Psoas muscle (tissue), 8 donors: ENCODE measurements around the gene KLHL29. TPM values are rescaled to one million over a fixed set of nuclear protein-coding genes. Genes with fewer than 3 reads are reported as not detected.

ENCODE experiments used
- ATAC-seq, 4 donors: fragments of 200-7000 bp; cut with Tn5 transposase; one replicate each; pipeline ENCODE4 v1.9.1; 2020; ENCODE audit warnings: moderate library complexity in 3 of 4, mild to moderate bottlenecking in 2 of 4
- DNase-seq, 2 donors: peaks; one replicate each; pipeline ENCODE4 v3.0.0-alpha.2; 2020
- H3K27ac ChIP-seq: fragments of 200-600 bp; one replicate; pipeline ENCODE4 v1.8.0; 2022
- H3K27me3 ChIP-seq, 3 donors: fragments of 200-600 bp in 1 of 3; one replicate each; pipeline versions ENCODE4 v1.6.1 to v1.8.0; 2013 to 2022; ENCODE audit warnings: low read length in 2 of 3, mild to moderate bottlenecking in 2 of 3, moderate library complexity in 1 of 3; ENCODE audit not compliant: insufficient read depth in 3 of 3
- H3K36me3 ChIP-seq, 2 donors: fragments of 200-600 bp in 1 of 2; one replicate each; pipeline versions ENCODE4 v1.6.1 to v1.8.0; 2013 to 2022; ENCODE audit warnings: low read depth in 1 of 2, mild to moderate bottlenecking in 1 of 2, moderate library complexity in 1 of 2; ENCODE audit not compliant: insufficient read depth in 1 of 2
- H3K4me1 ChIP-seq: fragments of 200-600 bp; one replicate; pipeline ENCODE4 v1.8.0; 2022
- H3K4me3 ChIP-seq: fragments of 200-600 bp; one replicate; pipeline ENCODE4 v1.8.0; 2022; ENCODE audit warnings: mild to moderate bottlenecking
- H3K9me3 ChIP-seq: fragments of 200-600 bp; one replicate; pipeline ENCODE4 v1.8.0; 2022
- CTCF ChIP-seq: fragments of 200-600 bp; IDR thresholded peaks from one replicate; pipeline ENCODE4 v1.8.0; 2022; ENCODE audit warnings: antibody characterized with exemption
- WGBS, 3 donors: extraction: QIAGEN DNeasy Blood & Tissue Kit; methylation state at CpG; one replicate each; pipeline versions ENCODE4 v1.1.6 to v1.1.7; 2013; 5-methylcytosine and 5-hydroxymethylcytosine counted together
- intact Hi-C, 2 donors: fragments of 100-400 bp; cut with DNase I; formaldehyde crosslinking; loops; one replicate each; pipeline versions ENCODE4 v1.11.0 to v1.14.2; 2022
- polyA plus RNA-seq, 3 donors: library from polyadenylated mRNA; stranded (reverse); fragments of 200-250 nt; gene quantifications; one replicate each; pipeline ENCODE4 v1.2.3, GENCODE V29; 2013
- total RNA-seq, 4 donors: library from RNA; stranded (reverse); fragmentation: NEBNext Ultra II Directional in 2 of 4; extraction: Animal tissue kit (Norgen Biotek cat#: 25700) in 2 of 4; gene quantifications; one replicate each; pipeline versions ENCODE4 v1.2.1 to v1.2.4, GENCODE V29; 2021 to 2023
- donor health status: healthy with polysubstance abuse.
- donor health status: DM: no; HTN: no; CAD: no; lungs with moderate emphysema.
- donor health status: Bipolar disorder and iron deficiency.
- donor health status: healthy.
- donor health status: DM: yes; HTN: yes; CAD: no.
- donor health status: DM: no; HTN: no; CAD: no.
- donor health status: DM: no; HTN: no; CAD: no.
- donor health status: DM: yes; HTN: yes; CAD: no.

KLHL29 gene
- total and polyA plus RNA-seq, 7 donors: 4.4 to 14.1 (median 6.8) TPM

- TF ChIP-seq CTCF: no peak
- Histone ChIP-seq H3K27me3 (no peaks in the 10 kb centered on the region), H3K27ac (no peak overlapping the region), H3K9me3 (no peaks in the 10 kb centered on the region), H3K36me3 (no peaks in the 10 kb centered on the region), H3K4me1 (no peaks in the 10 kb centered on the region), H3K4me3 (no peak overlapping the region)
- intact Hi-C loops: no loop called here
- 86 to 89% (median 88%) methylated on average over 1 of the region's 1 CpG for WGBS, 3 donors
- DNase-seq (no peak), ATAC-seq (no peak)
Measured at GRCh38 chr2:23363268-23363667, 21.7 kb upstream of the KLHL29 start.

GRCh38 chr2:23363831-23364230 is 21.1 kb upstream of the KLHL29 start:
- ATAC-seq: no peak
- H3K4me1 ChIP-seq: no peaks in the 10 kb centered on the region
- TF ChIP-seq CTCF: no peak
- 11 to 19% (median 13%) methylated on average over 1 of the region's 1 CpG for WGBS, 3 donors
- no peaks in the 10 kb centered on the region for H3K36me3 ChIP-seq
- no peak overlapping the region for H3K4me3 ChIP-seq
- no peaks in the 10 kb centered on the region for H3K9me3 ChIP-seq
- no peak for DNase-seq
- H3K27me3 ChIP-seq: no peaks in the 10 kb centered on the region
- no peak overlapping the region for H3K27ac ChIP-seq
- intact Hi-C loops: no loop called here

GRCh38 chr2:23366720-23367119 is 18.3 kb upstream of the KLHL29 start:
- ATAC-seq: peak in 2 of 4 donors; percentile 64 to 72
- TF ChIP-seq CTCF: no peak
- no peaks in the 10 kb centered on the region for H3K36me3 ChIP-seq
- H3K27ac ChIP-seq: no peak overlapping the region
- intact Hi-C loops: no loop called here
- DNase-seq: no peak
- no peaks in the 10 kb centered on the region for H3K27me3 ChIP-seq
- H3K9me3 ChIP-seq: no peaks in the 10 kb centered on the region
- no peak overlapping the region for H3K4me3 ChIP-seq
- WGBS, 3 donors: 46 to 57% (median 53%) methylated on average over 9 of the region's 9 CpGs
- H3K4me1 ChIP-seq: no peaks in the 10 kb centered on the region

GRCh38 chr2:23367760-23368159 is 17.2 kb upstream of the KLHL29 start:
- intact Hi-C loops: no loop called here
- no peaks in the 10 kb centered on the region for H3K27me3 ChIP-seq
- ATAC-seq (no peak), DNase-seq (no peak)
- H3K4me3 ChIP-seq: no peak overlapping the region
- H3K27ac ChIP-seq: no peak overlapping the region
- H3K9me3 ChIP-seq: no peaks in the 10 kb centered on the region
- H3K36me3 ChIP-seq: no peaks in the 10 kb centered on the region
- 68 to 77% (median 76%) methylated on average over 3 of the region's 3 CpGs for WGBS, 3 donors
- no peaks in the 10 kb centered on the region for H3K4me1 ChIP-seq
- no peak for TF ChIP-seq CTCF

GRCh38 chr2:23373666-23374065 is 11.3 kb upstream of the KLHL29 start:
- ATAC-seq (no peak), DNase-seq (no peak)
- no peaks in the 10 kb centered on the region for H3K4me1 ChIP-seq
- intact Hi-C loops: no loop called here
- no peak overlapping the region for H3K27ac ChIP-seq
- H3K27me3 ChIP-seq: no peaks in the 10 kb centered on the region
- no peak for TF ChIP-seq CTCF
- H3K4me3 ChIP-seq: no peak overlapping the region
- 89 to 91% (median 90%) methylated on average over 8 of the region's 8 CpGs for WGBS, 3 donors
- H3K9me3 ChIP-seq: no peaks in the 10 kb centered on the region
- no peaks in the 10 kb centered on the region for H3K36me3 ChIP-seq
